Naive thymus-derived CD8-positive, alpha-beta T cell (primary cell): ENCODE data around the gene SLC24A1. TPM values are rescaled to one million over a fixed set of nuclear protein-coding genes. Genes with fewer than 3 reads are reported as not detected.

Experiments used
- polyA plus RNA-seq, 3 donors: library from polyadenylated mRNA; unstranded; fragments of 300-500 nt; fragmentation: Illumina TruSeq; gene quantifications; one replicate each; pipeline ENCODE4 v1.2.3, GENCODE V29; 2021
- total RNA-seq, 8 experiments: library from RNA in 2 of 8; stranded (reverse) in 2 of 8; gene quantifications; one replicate each; pipeline ENCODE4 v1.2.3 and lab custom pipeline; 2021 to 2026

SLC24A1 gene
- total and polyA plus RNA-seq, 5 experiments from 2014 or later: 0.93 to 6.6 (median 2.4) TPM

Other genes with a start within 250 kb of the SLC24A1 start
- not detected for gene IGDCC3, start 243.9 kb upstream of the SLC24A1 start, total RNA-seq
- gene IGDCC3, start 243.9 kb upstream of the SLC24A1 start, polyA plus RNA-seq: not detected
- under 1 TPM; 0.08 to 0.14 TPM for gene IGDCC4, start 199.0 kb upstream of the SLC24A1 start, total RNA-seq
- gene IGDCC4, start 199.0 kb upstream of the SLC24A1 start, polyA plus RNA-seq: under 1 TPM in 1 of 3 donors, not detected in 2; 0.12 TPM
- gene DPP8, start 104.2 kb upstream of the SLC24A1 start, total RNA-seq: 10 to 100 TPM; 60.3 to 63.8 TPM
- 10 to 100 TPM; 38.1 to 47.1 (median 41.8) TPM for gene DPP8, start 104.2 kb upstream of the SLC24A1 start, polyA plus RNA-seq
- gene HACD3, start 91.5 kb upstream of the SLC24A1 start, total RNA-seq: 10 to 100 TPM; 22.8 to 25.2 TPM
- gene HACD3, start 91.5 kb upstream of the SLC24A1 start, polyA plus RNA-seq: 10 to 100 TPM; 26.1 to 31.6 (median 30.6) TPM
- 10 to 100 TPM; 48.8 to 53.2 TPM for gene INTS14, start 10.8 kb upstream of the SLC24A1 start, total RNA-seq
- gene INTS14, start 10.8 kb upstream of the SLC24A1 start, polyA plus RNA-seq: 10 to 100 TPM; 20.4 to 30.3 (median 24.0) TPM
- gene DENND4A, start 170.4 kb downstream of the SLC24A1 start, total RNA-seq: 10 to 100 TPM; 58.4 to 62.9 TPM
- gene DENND4A, start 170.4 kb downstream of the SLC24A1 start, polyA plus RNA-seq: 10 to 100 TPM in 2 of 3 donors, 1 to 10 TPM in 1; 9.3 to 12.0 (median 11.2) TPM
- gene RAB11A, start 247.6 kb downstream of the SLC24A1 start, total RNA-seq: 10 to 100 TPM; 75.9 to 76.9 TPM
- gene RAB11A, start 247.6 kb downstream of the SLC24A1 start, polyA plus RNA-seq: 100 to 1,000 TPM; 186 to 204 (median 186) TPM